ENCODE data around the gene BORA. TPM values are rescaled to one million over a fixed set of nuclear protein-coding genes. Genes with fewer than 3 reads are reported as not detected.
A peak's percentile ranks its signal among the peaks of the same experiment; 100 is the strongest.

The BORA gene
- total and polyA plus RNA-seq, 2 of the 13 experiments (the other 11 are each of a cell fraction or from before 2014, with no cell fraction given) = 4.0 to 17.4 TPM

GRCh38 chr13:72781451-72782439 lies 54.0 kb downstream of the BORA start, which contains the start of the genes DIS3 and PIBF1 (continued):
- TF ChIP-seq THAP11 (CRISPR knock-in tag; IDR thresholded peaks at IDR 0.05) (peak; percentile 91), RAD21 (CRISPR knock-in tag; IDR thresholded peaks at IDR 0.05) (no peak; the same call in 1 of the 2 replicates), TCF12 (IDR thresholded peaks at IDR 0.05) (no peak), TCF12 (CRISPR knock-in tag; IDR thresholded peaks at IDR 0.05) (0 out of 2 replicates have a peak, but pooled peaks have one; percentile 78), ZKSCAN1 (IDR thresholded peaks at IDR 0.05; ENCODE audit: low read length) (no peak), HNRNPLL (IDR thresholded peaks at IDR 0.05; ENCODE audit: low read depth, low read length, poor library complexity, severe bottlenecking) (peak; percentile 88), HDAC2 (CRISPR knock-in tag; IDR thresholded peaks at IDR 0.05) (peak; percentile 36), CCDC6 (CRISPR knock-in tag; IDR thresholded peaks at IDR 0.05) (peak; percentile 75; the same call in 1 of the 2 replicates), PRDM10 (CRISPR knock-in tag; IDR thresholded peaks at IDR 0.05; ENCODE audit: low read depth) (no peak), ZNF646 (CRISPR knock-in tag; IDR thresholded peaks at IDR 0.05) (no peak; the same call in 1 of the 2 replicates), SIN3B (IDR thresholded peaks at IDR 0.05; ENCODE audit: low read length) (0 out of 2 replicates have a peak, but pooled peaks have one; percentile 12), SMYD3 (CRISPR knock-in tag; IDR thresholded peaks at IDR 0.05) (peak; percentile 73; the same call in 1 of the 2 replicates), GMEB1 (CRISPR knock-in tag; IDR thresholded peaks at IDR 0.05; ENCODE audit: borderline replicate concordance) (peak; percentile 80), ATF4 (CRISPR knock-in tag; IDR thresholded peaks at IDR 0.05) (no peak; a peak in 1 of 4 replicates), KLF12 (CRISPR knock-in tag; IDR thresholded peaks at IDR 0.05; ENCODE audit: borderline replicate concordance) (peak; percentile 53; the same call in 1 of the 2 replicates)
